Epithelial cell of esophagus (primary cell): Measurements from ENCODE around the gene PHF21B.

ENCODE experiments used
- DNase-seq: peaks from one replicate; pipeline ENCODE4 v3.0.0; 2010; ENCODE audit warnings: low read depth
- H3K4me3 ChIP-seq: 2 replicates; pipeline ENCODE4 v1.5.1; 2011; ENCODE audit warnings: mild to moderate bottlenecking, low read length, control low read depth
- TF ChIP-seq, protein P1 (sequence below): IDR thresholded peaks from 2 replicates; pipeline ENCODE4 v1.5.1; 2011; ENCODE audit warnings: low read depth, mild to moderate bottlenecking, low read length, control low read depth, inconsistent platforms; ENCODE audit not compliant: insufficient read depth; ENCODE audit errors: missing control alignments

Gene PHF21B

DNA sequence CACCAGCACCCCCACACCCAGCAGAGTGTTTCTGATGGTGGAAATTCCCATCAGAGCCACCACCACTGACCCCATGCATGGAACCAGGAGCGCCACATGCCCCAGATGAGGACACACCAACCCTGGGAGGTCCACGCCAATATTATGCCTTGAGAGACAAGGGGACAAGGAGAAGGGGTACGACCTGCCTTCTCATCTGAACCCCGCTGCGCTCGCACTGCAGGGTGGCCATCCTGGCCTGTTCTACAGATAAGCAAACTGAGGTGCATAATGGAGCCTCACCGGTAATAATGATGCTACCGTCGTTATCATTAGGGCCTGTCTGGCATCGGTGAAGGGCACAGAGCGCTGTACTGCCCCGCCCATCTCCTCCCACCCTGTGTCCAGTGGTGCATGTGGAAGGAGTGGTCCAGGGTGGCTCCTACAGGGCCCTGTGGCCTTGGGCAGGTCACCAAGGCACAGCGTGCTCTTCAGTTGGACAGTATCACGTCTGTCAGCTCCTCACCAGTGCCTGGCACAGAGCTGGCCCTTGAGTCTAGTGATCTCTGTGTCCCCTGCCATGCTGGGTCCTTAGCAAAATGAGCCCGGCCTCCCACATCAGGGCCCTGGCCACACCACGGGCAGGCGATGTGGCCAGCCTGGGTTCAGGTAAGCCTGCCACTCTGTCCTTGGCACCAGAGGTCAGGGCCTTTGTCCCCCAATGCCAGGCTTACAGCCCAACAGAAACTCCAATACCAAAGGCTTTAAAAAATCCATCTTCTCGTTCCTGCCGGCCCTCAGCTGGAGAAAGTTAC lies 92.2 kb downstream of the PHF21B start:
- DNase-seq = no peak
- no peak overlapping the region for H3K4me3 ChIP-seq
- TF ChIP-seq, protein P1, sequence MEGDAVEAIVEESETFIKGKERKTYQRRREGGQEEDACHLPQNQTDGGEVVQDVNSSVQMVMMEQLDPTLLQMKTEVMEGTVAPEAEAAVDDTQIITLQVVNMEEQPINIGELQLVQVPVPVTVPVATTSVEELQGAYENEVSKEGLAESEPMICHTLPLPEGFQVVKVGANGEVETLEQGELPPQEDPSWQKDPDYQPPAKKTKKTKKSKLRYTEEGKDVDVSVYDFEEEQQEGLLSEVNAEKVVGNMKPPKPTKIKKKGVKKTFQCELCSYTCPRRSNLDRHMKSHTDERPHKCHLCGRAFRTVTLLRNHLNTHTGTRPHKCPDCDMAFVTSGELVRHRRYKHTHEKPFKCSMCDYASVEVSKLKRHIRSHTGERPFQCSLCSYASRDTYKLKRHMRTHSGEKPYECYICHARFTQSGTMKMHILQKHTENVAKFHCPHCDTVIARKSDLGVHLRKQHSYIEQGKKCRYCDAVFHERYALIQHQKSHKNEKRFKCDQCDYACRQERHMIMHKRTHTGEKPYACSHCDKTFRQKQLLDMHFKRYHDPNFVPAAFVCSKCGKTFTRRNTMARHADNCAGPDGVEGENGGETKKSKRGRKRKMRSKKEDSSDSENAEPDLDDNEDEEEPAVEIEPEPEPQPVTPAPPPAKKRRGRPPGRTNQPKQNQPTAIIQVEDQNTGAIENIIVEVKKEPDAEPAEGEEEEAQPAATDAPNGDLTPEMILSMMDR = no peak

DNA sequence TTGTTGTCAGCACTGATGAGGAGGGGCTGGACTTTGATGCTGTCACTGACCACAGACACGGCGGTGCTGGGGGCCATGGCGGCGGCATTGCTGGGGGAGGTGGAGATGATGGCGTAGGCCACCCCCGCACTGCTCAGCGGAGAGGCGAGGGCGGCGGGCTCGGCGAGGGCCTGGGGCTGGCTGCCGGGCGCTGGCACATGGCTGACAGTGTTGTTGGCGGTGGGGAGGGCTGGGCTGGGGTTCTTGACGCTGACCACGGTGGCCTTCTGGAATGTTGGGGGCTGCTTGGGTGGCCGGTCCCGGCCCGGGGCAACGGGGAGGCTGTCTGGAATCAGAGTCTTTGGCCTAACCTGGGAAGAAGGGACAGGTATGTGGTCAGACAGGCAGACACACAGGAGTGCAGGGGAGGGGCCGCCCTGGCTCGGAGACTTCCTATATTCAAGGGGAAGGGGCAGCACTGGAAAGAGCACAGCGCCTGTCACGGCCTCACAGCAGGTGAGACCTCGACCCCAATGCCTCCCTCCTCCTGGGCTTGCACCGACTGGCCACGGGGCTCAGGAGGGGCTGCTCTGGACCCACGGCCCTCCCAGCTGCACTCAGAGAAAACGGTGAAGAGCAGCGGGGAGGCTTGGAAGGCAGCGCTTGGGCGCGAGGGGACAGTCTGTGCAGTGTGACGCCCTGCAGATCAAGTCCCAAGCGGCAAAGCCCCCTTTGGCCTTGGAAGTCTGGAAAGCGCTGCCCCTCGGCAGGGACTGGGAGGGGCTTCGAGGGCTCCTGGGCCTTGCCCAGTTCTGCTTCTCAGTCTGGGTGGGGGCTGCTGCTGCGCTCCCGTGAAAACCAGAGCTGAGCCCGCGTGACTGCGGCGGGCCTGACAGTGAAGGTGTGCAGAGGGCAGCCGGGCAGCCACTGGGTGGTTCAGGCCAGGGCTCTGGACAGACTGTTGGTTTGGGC lies 93.2 kb downstream of the PHF21B start:
- TF ChIP-seq, protein P1 = no peak
- no peak for DNase-seq
- H3K4me3 ChIP-seq = no peak overlapping the region

DNA sequence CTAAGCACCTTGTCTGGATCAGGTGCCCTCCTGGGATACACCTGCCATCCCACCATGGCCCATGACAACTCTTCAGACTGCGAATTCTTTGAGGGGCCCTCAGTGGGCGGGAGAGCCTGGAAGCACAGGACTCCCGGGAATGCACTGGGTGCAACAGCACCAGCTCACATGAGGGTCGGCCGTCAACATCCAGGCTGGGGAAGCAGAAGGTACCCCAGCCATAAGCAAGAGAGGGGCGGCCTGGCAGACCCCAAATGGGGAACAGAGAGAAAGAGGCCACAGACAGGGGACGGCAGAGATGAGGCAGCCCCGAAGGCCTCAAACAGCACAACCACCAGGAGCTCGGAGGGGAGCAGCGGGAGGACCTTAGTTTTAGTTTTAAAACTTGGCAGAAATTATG lies 94.4 kb downstream of the PHF21B start:
- DNase-seq = no peak
- H3K4me3 ChIP-seq = no peak overlapping the region
- TF ChIP-seq, protein P1 = no peak

DNA sequence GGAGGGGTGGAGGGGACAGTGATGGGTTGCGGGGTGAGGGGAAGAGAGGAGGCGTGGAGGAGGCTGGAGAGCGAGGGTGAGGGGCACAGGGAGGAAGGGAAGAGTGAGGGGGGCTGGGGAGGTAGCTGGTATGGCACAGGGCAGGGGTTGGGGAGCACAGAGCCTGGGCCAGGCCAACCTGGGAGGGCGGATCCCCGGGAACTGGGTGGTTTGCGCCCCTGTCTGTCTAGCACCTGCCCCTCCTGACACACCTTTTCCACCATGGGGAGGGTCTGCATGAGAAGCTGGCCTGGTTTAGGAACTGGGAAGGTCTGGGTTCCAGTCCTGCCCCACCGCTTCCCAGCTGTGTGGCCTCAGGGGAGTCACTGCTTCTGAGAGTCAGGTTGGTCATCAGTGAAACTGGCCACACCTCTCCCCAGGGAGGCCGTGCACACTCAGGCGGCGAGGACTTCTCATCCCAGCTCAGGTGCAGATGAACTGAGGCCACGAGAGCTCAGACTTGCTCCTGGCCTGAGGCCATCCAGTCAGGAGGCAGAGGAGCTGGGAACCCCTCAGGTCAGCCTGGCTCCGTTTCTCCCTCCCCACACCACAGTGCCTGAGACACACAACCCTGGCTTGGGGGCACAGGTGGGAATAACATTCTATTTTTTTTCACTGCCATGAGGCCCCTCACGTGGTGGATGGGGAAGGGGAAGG lies 95.6 kb downstream of the PHF21B start:
- no peak for DNase-seq
- no peak overlapping the region for H3K4me3 ChIP-seq
- TF ChIP-seq, protein P1 = no peak

DNA sequence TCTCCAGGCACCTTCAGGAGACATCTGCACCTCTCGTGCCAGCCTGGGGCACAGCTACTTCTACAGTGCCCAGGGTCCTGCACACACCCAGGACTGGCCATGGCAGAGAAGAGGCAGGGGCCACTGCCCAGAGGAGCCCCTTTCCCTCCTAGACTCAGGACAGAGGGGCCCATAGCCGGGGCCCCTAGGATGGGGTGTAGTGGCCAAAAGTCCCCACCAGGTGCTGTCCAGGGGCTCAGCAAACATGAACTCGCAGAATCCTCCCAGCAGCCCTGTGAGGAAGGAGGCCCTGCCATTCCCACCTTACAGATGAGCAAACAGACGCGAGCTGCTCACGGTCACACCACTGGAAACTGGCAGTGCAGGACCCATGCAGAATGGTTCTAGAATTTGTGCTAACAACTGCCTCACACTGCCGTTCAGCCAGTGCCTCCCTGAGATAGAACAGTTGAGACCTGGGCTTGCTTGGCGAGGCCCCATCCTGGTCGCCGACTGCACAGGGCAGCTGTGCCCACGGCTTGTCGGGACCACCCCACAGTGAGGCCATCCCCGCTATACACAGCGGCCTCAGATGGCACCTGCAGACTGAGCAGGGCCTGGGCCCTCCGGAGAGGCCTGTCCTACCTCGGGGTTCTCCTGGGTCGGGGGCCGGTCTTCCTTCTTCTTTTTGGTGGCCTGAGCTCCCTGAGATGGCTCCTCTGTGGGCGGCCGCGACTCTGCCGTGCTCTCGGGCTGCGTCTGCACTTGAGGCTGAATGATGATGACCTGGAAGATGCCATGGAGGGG lies 96.4 kb downstream of the PHF21B start:
- H3K4me3 ChIP-seq = no peak overlapping the region
- TF ChIP-seq, protein P1 = no peak
- DNase-seq = no peak

DNA sequence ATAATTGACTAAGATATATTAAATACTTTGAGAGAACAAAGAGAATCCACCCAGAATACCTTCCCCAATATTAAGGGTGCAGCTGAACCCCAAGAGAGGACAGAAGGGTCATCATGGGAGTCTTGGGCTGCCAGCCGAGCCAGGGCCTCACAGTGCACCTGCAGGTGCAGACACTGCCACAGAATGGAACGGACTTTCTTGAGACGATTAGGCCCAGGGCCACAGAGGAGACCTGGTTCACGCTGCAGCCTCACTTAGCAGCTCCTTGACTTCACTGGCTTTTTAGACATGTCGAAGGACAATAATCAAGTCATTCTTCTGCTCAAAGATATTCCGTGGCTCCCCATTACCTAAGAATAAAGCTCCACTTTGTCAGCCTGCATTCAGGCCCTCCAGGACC lies 100.6 kb downstream of the PHF21B start:
- no peak overlapping the region for H3K4me3 ChIP-seq
- TF ChIP-seq, protein P1 = no peak
- DNase-seq = no peak
